DMS53 (cell line): ENCODE measurements around the gene SNRPE.
"Not testable (repeated sequence)": the region's sequence is repeated elsewhere in the genome, so short reads cannot be mapped to it uniquely, and the experiment has no call there.

Experiments
- DNase-seq: peaks from one replicate; lab custom pipeline; 2025; lab: John Stamatoyannopoulos, UW

SNRPE gene

GRCh38 chr1:203861379-203862184, at the start of gene SNRPE:
TSS of gene SNRPE (plus strand) at chr1:203861599. CDS start at chr1:203861660, 61 bp downstream.
- peak; percentile 100 for DNase-seq

DNA sequence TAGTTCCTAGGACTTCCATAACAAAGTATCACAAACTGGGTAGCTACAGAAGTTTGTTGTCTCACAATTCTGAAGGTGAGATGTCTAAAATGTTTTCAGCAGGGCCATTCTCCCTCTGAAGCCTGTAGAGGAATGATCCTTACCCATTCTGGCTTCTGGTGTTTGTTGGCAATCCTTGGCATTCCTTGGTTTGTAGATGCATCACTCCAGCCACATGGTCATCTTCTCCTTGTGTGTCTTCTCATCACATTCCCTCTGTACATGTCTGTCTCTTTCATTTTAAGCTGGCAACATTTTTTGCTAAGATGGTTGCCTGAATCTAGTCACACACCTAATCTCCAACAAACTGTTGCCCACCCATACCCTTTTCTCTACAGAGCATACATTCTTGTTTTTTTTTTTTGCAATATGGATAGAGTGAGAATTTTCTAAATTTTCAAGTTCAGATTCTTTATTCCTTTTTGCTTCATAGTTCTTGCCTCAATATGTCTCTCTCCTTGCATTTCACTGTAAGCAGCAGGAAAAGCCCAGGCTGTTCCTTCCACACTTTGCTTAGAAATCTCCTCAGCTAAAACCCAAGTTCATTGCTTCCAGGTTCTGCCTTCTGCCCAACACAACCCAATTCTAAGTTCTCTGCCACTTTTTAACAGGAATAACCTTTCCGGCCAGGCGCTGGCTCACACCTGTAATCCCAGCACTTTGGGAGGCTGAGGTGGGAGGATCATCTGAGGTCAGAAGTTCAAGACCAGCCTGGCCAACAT, 47.6 kb upstream of the SNRPE start:
- no peak for DNase-seq

- no peak for DNase-seq
These were observed 43.0 kb upstream of the SNRPE start for GRCh38 chr1:203818399-203818798.

GRCh38 chr1:203823306-203823705, 38.1 kb upstream of the SNRPE start:
- no peak for DNase-seq

DNA sequence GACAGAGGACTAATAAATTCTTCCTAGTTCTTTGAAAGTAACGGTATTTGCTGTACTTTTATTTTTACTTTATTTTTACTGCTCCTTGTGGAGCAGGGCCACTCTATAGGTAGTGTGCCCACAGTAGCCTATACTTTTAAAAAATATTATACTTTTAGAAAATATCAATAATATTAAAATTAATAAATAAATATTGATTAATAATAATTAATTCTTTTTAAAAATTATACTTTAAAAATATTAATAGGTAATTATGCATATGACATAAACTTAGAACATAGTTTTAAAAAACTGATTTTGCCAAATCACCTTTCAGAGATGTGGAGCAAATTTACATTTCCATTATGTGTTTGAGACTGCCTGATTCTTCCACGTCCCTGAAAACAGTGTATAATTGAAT, 35.2 kb upstream of the SNRPE start:
- DNase-seq, result no peak

- no peak for DNase-seq
These were observed 33.4 kb upstream of the SNRPE start for GRCh38 chr1:203828002-203828401.

DNA sequence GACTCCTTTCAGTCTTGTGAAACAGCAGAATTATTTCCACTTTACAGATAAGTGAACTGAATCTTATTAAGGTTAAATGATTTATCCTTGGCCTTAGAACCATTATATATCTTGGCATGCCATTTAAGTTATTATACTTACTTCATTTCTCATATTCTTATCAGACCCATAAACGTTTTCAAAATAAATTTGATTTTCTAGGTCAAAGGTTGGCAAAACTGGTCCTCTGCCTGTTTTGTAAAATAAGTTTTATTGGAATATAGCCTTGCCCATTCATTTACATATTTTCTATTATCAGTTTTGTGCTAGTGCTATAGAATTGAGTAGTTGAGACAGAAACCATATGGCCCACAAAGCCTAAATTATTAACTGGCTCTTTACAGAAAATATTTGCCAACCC, 32.9 kb upstream of the SNRPE start:
- no peak for DNase-seq

DNA sequence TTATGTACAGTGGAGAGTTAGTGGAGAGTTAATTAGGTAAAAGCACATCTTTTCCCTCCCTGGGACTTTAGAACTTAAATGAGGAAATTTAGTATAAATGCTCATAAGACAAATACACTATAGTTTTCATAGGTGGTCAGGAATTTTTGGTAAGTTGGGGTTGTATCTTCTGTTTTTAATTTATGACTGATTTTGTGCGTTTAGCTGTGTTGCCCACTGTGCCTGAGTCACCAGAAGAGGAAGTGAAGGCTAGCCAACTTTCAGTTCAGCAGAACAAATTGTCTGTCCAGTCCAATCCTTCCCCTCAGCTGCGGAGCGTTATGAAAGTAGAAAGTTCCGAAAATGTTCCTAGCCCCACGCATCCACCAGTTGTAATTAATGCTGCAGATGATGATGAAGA, 32.2 kb upstream of the SNRPE start:
- DNase-seq, result not testable (repeated sequence)

DNA sequence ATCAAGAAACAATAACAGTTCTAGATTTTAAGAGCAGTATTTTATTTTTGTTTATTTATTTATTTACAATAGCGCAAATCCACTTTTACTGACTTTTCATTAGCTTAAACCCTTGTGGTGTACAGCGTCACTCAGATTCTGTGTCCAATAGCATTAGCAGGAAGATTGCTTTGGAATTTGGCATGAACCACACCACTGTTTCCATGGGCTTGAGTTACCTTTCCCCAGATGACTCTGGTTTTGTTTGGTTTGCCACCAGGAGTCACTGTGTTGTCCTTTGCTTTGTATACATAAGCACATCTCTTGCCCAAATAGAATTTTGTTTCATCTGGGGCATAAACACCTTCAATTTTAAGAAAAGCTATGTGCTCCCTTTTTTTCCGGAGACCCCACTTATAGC, 25.9 kb upstream of the SNRPE start:
- DNase-seq, result no peak

- DNase-seq, result no peak
These were observed 22.3 kb upstream of the SNRPE start for GRCh38 chr1:203839081-203839480.

- no peak for DNase-seq
These were observed 21.1 kb upstream of the SNRPE start for GRCh38 chr1:203840208-203840808.

GRCh38 chr1:203842559-203842876, 18.9 kb upstream of the SNRPE start:
- DNase-seq, result no peak

- no peak for DNase-seq
These were observed 18.0 kb upstream of the SNRPE start for GRCh38 chr1:203843435-203843834.

- DNase-seq, result not testable (repeated sequence)
These were observed 8.3 kb upstream of the SNRPE start for GRCh38 chr1:203853112-203853511.

DNA sequence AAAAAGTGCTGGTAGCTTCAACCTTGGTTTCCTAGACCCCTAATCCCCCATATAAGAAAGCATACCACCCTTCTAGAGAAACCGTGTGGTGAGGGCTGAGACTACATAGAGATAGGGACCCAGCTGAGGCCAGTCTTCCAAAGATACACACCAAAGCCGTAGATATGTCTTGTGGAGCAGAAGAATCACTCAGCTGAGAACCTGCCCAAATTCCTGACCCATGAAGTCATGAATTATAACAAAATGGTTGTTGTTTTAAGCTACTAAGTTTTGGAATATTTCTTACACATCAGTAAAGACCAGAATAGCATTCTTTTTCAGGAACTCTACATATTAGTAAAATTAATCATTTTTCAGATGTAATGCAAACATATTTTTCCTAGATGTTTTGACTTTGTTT, 3.3 kb upstream of the SNRPE start:
- DNase-seq, result no peak

DNA sequence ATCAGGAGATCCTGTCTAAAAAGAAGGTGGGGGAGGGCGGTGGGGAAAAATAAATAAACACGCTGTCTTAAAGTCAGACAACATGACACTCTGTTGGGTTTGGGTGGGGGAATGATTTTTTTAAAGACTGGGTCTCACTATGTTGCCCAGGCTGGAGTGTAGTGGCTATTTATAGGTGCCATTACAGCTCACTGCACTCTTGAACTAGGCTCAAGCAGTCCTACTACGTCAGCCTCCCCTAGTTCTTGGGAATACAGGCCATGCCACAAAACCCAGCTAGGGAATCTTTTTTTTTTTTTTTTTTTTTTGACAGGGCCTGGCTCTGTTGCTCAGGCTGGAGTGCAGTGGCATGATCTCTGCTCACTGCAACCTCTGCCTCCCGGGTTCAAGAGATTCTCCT, 2.4 kb upstream of the SNRPE start:
- DNase-seq, result peak; percentile 23

DNA sequence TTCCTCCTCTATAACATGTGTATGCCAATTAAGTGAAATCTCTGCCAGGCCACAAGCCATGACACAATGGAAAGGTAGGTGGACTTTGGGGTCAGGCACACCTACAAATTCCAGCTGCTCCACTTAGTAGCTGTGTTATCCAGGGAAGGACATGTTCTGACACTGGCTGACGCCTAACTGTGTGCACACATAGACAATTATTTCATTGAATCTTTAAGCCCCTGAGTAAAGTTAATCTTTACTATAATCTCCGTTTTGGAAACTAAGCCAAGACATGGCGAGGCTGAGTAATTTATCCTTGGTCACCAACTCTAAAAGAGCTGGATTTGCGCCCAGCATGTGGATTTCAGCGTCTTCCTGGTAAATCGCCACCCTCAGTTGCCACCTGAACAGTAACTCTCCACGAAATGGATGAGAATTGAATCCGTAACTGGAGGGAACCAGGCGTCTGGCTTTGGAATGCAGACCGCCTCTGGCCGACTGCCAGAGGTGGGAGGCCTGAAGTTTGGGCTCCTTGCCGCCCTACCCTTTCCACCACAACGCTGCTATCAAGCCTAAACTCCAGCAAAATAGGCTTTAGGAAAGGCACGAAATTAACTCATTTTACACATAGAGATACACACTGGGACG, 888 bp upstream of the SNRPE start:
- peak; percentile 63 for DNase-seq

DNA sequence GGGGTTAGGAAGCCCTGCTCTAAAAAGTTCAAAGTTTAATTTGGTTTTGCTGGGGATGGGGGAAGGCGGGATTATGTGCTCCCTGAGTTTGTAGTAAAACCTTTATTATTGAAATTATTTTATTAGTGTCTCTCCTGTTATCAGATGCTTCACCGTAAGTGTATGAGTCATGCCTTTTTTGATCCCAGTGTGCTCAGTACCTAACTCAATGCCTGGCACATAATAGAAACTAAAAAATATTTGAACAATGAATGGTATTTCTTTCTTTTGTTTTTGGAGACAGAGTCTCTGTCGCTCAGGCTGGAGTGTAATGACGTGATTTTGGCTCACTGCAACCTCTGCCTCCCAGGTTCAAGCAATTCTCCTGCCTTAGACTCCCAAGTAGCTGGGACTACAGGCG, 6.4 kb downstream of the SNRPE start:
- no peak for DNase-seq

DNA sequence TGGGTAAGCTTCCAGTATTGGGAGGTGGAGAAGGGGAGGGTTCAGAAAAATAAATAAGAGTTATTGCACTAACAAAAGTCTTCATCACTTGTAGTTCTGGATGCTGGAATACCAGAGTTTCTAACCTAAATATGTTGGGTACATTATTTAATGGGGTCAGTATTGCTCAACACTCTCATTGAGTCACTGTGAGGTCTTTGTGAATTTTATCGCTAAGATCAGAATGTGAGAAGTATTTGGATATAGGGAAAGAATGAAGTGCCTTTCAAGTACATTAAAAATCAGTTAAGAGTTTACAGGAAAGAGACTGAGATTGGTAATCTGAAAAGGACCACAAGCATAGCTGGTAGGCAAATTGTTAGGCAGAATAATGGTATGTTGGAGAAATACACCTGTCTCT, 8.8 kb downstream of the SNRPE start:
- no peak for DNase-seq

DNA sequence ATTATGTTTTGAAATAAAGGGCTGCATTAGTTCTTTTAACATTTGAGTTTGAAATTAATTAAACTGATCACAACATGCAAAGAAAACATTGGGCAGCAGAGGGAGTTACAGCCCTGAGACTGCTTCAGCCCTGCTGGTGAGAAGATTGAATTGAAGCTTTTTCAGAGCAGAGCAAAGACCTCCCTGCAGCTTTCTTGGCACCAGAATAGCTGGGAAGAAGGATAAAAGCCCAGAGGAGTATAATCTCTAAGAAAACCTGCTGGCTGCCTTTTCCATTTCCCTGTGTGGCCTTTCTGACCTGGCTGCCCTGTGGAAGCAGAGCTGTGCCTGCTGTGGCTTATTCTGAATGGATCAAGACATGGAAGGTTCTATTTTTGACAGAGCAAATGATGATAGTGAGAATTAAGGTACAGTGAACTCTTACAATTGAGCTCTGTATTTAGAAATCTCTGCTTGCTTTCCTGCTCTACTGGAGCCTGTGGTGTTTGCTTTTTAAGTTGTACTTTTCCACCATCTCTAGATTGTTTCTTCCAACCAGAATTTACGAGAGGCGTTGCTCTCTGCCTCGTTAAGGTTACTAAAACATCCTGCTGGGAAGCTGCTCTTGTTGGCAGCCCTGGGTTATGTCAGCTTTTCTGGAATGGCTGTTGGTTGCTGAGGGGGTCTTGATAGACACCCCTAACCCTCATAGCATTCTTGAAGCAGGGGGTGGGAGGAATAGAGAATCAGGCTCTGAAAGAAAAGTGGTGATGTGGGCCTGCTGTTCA, 9.9 kb downstream of the SNRPE start:
- DNase-seq, result peak; percentile 84

DNA sequence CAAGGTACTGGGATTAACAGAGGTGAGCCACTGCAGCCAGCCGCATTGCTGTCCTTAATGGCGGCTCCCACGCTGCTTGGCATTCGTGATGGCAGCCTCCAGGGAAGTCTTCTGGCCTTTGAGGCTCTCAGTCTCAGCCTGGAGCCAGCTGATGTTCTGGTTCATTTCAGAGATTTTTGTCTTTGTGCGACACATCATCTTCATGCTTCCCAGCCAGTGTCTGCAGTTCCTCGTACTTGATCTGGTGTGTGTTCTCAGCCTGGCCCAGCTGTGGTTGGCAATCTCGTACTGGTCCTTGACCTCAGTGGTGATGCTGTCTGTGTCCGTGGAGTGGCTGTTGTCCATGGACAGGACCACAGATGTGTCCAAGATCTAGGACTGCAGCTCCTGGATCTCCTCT, 11.7 kb downstream of the SNRPE start:
- DNase-seq, result no peak

DNA sequence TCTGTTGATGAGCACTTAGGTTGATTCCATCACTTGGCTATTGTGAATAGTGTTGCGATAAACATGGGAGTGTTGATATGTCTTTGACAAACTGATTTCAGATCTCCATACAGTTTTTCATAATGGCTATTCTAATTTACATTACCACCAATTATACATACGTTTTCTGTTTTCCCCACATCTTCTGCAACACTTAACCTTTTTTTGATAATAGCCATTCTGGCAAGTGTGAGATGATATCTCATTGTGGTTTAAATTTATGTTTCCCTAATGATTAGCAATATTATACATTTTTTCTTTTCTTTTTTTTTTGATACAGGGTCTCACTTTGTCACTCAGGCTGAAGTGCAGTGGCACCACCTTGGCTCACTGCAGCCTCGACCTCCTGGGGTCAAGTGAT, 17.0 kb downstream of the SNRPE start:
- no peak for DNase-seq
